H9 (cell line): ENCODE measurements around the gene PRCC. TPM values are rescaled to one million over a fixed set of nuclear protein-coding genes. Genes with fewer than 3 reads are reported as not detected.
A peak's percentile ranks its signal among the peaks of the same experiment; 100 is the strongest.

Experiments
- DNase-seq: peaks from one replicate; pipeline ENCODE4 v3.0.0-alpha.2; 2017
- H2AFZ ChIP-seq: one replicate; pipeline ENCODE4 v1.6.1; 2013; ENCODE audit warnings: mild to moderate bottlenecking, low read length, control low read depth, moderate library complexity
- H2AK5ac ChIP-seq: 2 replicates; pipeline ENCODE4 v1.6.1; 2013; ENCODE audit warnings: low read length, control low read depth, mixed read lengths; ENCODE audit not compliant: insufficient read length
- H2BK120ac ChIP-seq: one replicate; pipeline ENCODE4 v1.6.1; 2013; ENCODE audit warnings: low read depth, mild to moderate bottlenecking, low read length, control low read depth, inconsistent platforms; ENCODE audit not compliant: poor library complexity, severe bottlenecking
- H2BK12ac ChIP-seq: 2 replicates; pipeline ENCODE4 v1.6.1; 2013; ENCODE audit warnings: low read length, control low read depth, mixed read lengths, low read depth; ENCODE audit not compliant: insufficient read length
- H2BK15ac ChIP-seq: 2 replicates; pipeline ENCODE4 v1.6.1; 2013; ENCODE audit warnings: low read depth, low read length, control low read depth
- H2BK20ac ChIP-seq: one replicate; pipeline ENCODE4 v1.6.1; 2013; ENCODE audit warnings: low read depth, mild to moderate bottlenecking, low read length, control low read depth, inconsistent platforms; ENCODE audit not compliant: poor library complexity, severe bottlenecking
- H2BK5ac ChIP-seq: 2 replicates; pipeline ENCODE4 v1.6.1; 2013; ENCODE audit warnings: low read length, control low read depth, mixed read lengths; ENCODE audit not compliant: insufficient read length
- H3K14ac ChIP-seq: 2 replicates; pipeline ENCODE4 v1.6.1; 2013; ENCODE audit warnings: low read length, control low read depth; ENCODE audit not compliant: insufficient read depth
- H3K18ac ChIP-seq: 2 replicates; pipeline ENCODE4 v1.6.1; 2013; ENCODE audit warnings: low read depth, mild to moderate bottlenecking, mixed read lengths, low read length, control low read depth; ENCODE audit not compliant: insufficient read length
- H3K23ac ChIP-seq: 2 replicates; pipeline ENCODE4 v1.6.1; 2013; ENCODE audit warnings: low read length, control low read depth, mixed read lengths, low read depth; ENCODE audit not compliant: insufficient read length
- H3K23me2 ChIP-seq: 2 replicates; pipeline ENCODE4 v1.6.1; 2013; ENCODE audit warnings: low read depth, mild to moderate bottlenecking, mixed read lengths, low read length, control low read depth; ENCODE audit not compliant: insufficient read length, poor library complexity, severe bottlenecking
- H3K27ac ChIP-seq: 2 replicates; pipeline ENCODE4 v1.5.1; 2013; ENCODE audit warnings: low read length, control low read depth, mixed read lengths, low read depth; ENCODE audit not compliant: insufficient read length
- H3K27me3 ChIP-seq: 2 replicates; pipeline ENCODE4 v1.6.1; 2013; ENCODE audit warnings: low read length, control low read depth, inconsistent platforms; ENCODE audit not compliant: insufficient read depth
- H3K4ac ChIP-seq: 2 replicates; pipeline ENCODE4 v1.6.1; 2013; ENCODE audit warnings: low read depth, mild to moderate bottlenecking, control low read depth, inconsistent platforms, low read length, moderate library complexity
- H3K4me1 ChIP-seq: 2 replicates; pipeline ENCODE4 v1.6.1; 2013; ENCODE audit warnings: low read length, control low read depth, inconsistent platforms; ENCODE audit not compliant: insufficient read depth
- H3K4me2 ChIP-seq: 2 replicates; pipeline ENCODE4 v1.6.1; 2013; ENCODE audit warnings: low read length, control low read depth, mixed read lengths; ENCODE audit not compliant: insufficient read length, insufficient read depth
- H3K56ac ChIP-seq: 2 replicates; pipeline ENCODE4 v1.6.1; 2013; ENCODE audit warnings: low read depth, mild to moderate bottlenecking, mixed read lengths, low read length, control low read depth; ENCODE audit not compliant: insufficient read length
- H3K79me1 ChIP-seq: 2 replicates; pipeline ENCODE4 v1.6.1; 2013; ENCODE audit warnings: low read depth, mild to moderate bottlenecking, moderate library complexity, low read length, control low read depth, inconsistent platforms; ENCODE audit not compliant: insufficient read depth, poor library complexity, severe bottlenecking
- H3K79me2 ChIP-seq: 2 replicates; pipeline ENCODE4 v1.6.1; 2013; ENCODE audit warnings: low read length, control low read depth, inconsistent platforms; ENCODE audit not compliant: insufficient read depth
- H3K9ac ChIP-seq: 2 replicates; pipeline ENCODE4 v1.6.1; 2013; ENCODE audit warnings: low read length, control low read depth, mixed read lengths; ENCODE audit not compliant: insufficient read length; ENCODE audit errors: extremely low read depth
- H3K9me3 ChIP-seq: one replicate; pipeline ENCODE4 v1.6.1; 2013; ENCODE audit warnings: low read depth, low read length, inconsistent platforms; ENCODE audit not compliant: control insufficient read depth
- H3T11ph ChIP-seq: one replicate; pipeline ENCODE4 v1.6.1; 2013; ENCODE audit warnings: mild to moderate bottlenecking, low read length, control low read depth, inconsistent platforms
- H4K20me1 ChIP-seq: one replicate; pipeline ENCODE4 v1.6.1; 2013; ENCODE audit not compliant: control insufficient read depth, insufficient read length, insufficient read depth
- H4K5ac ChIP-seq: 2 replicates; pipeline ENCODE4 v1.6.1; 2013; ENCODE audit warnings: low read depth, mild to moderate bottlenecking, mixed read lengths, low read length, control low read depth; ENCODE audit not compliant: insufficient read length
- H4K8ac ChIP-seq: replicated peaks from 2 replicates; pipeline ENCODE4 v1.6.1; 2013; ENCODE audit warnings: low read length, control low read depth, mixed read lengths, low read depth; ENCODE audit not compliant: insufficient read length
- H4K91ac ChIP-seq: 2 replicates; pipeline ENCODE4 v1.6.1; 2013; ENCODE audit warnings: low read depth, mild to moderate bottlenecking, moderate library complexity, mixed read lengths, low read length, control low read depth; ENCODE audit not compliant: insufficient read length
- H3K27ac Mint-ChIP-seq, 3 experiments: 2 replicates in 2 of 3; 3 replicates in 1 of 3; pipeline ENCODE4 v1.8.0; 2020 to 2021; ENCODE audit warnings: mixed read lengths in 3 of 3, mild to moderate bottlenecking in 1 of 3, moderate library complexity in 1 of 3
- H3K27me3 Mint-ChIP-seq: 2 replicates; pipeline ENCODE4 v1.8.0; 2021; ENCODE audit warnings: low read depth, mild to moderate bottlenecking, moderate library complexity, mixed read lengths
- H3K36me3 Mint-ChIP-seq, 3 experiments: 2 replicates in 2 of 3; 3 replicates in 1 of 3; pipeline ENCODE4 v1.8.0; 2020 to 2021; ENCODE audit warnings: low read depth in 3 of 3, mixed read lengths in 3 of 3; ENCODE audit not compliant: insufficient read depth in 1 of 3
- H3K4me1 Mint-ChIP-seq, 2 experiments: 2 replicates each; pipeline ENCODE4 v1.8.0; 2020; ENCODE audit warnings: mixed read lengths in 2 of 2
- H3K4me3 Mint-ChIP-seq, 2 experiments: 2 replicates in 1 of 2; 3 replicates in 1 of 2; pipeline ENCODE4 v1.8.0; 2020 to 2021; ENCODE audit warnings: mild to moderate bottlenecking in 2 of 2, mixed read lengths in 2 of 2, moderate library complexity in 1 of 2
- H3K9me3 Mint-ChIP-seq, 2 experiments: 2 replicates in 1 of 2; 3 replicates in 1 of 2; pipeline ENCODE4 v1.8.0; 2020; ENCODE audit warnings: mild to moderate bottlenecking in 2 of 2, mixed read lengths in 2 of 2, moderate library complexity in 1 of 2
- WGBS: extraction: QIAGEN DNeasy Blood & Tissue Kit; methylation state at CpG from one replicate; pipeline ENCODE4 v1.1.7; 2013; ENCODE audit warnings: missing lambda C conversion rate, low lambda C conversion rate, mixed read lengths; ENCODE audit not compliant: insufficient read length; ENCODE audit errors: extremely low coverage; 5-methylcytosine and 5-hydroxymethylcytosine counted together
- total RNA-seq: library from RNA; stranded (reverse); gene quantifications from 2 replicates; pipeline ENCODE4 v1.2.1, GENCODE V29; 2021
- TF ChIP-seq, protein P1 (sequence below): fragments of 200-600 bp; sonication (generic); conservative IDR thresholded peaks from 3 replicates; pipeline ENCODE4 v1.8.0; 2021; ENCODE audit warnings: antibody characterized with exemption, mild to moderate bottlenecking

Gene PRCC
- total RNA-seq, 1 experiment from 2014 or later, result 129 TPM

- Histone ChIP-seq H3K14ac (no peak overlapping the region), H3K9me3 (no peaks in the 10 kb centered on the region), H2BK20ac (no peak overlapping the region), H3K18ac (no peak overlapping the region), H2BK12ac (no peak overlapping the region), H4K8ac (no peak overlapping the region), H3K27me3 (no peaks in the 10 kb centered on the region), H4K5ac (no peak overlapping the region), H3T11ph (no peak overlapping the region), H3K4me1 (no peaks in the 10 kb centered on the region), H3K79me2 (peaks cover 30% of the 10 kb centered on the region), H3K56ac (no peak overlapping the region), H3K23me2 (no peaks in the 10 kb centered on the region), H2BK15ac (no peak overlapping the region), H3K23ac (no peak overlapping the region), H2AK5ac (no peak overlapping the region), H3K4me2 (no peak overlapping the region), H3K79me1 (peaks cover 18% of the 10 kb centered on the region), H3K9ac (no peak overlapping the region), H4K91ac (no peak overlapping the region), H3K4ac (no peak overlapping the region), H2BK5ac (no peak overlapping the region), H4K20me1 (no peaks in the 10 kb centered on the region), H2AFZ (no peak overlapping the region), H3K27ac (no peak overlapping the region), H2BK120ac (no peak overlapping the region)
- H3K4me1 Mint-ChIP-seq, result peaks cover 6 to 14% of the 10 kb centered on the region in 2 experiments; a peak in 3 of 4 replicates
- TF ChIP-seq, protein P1, sequence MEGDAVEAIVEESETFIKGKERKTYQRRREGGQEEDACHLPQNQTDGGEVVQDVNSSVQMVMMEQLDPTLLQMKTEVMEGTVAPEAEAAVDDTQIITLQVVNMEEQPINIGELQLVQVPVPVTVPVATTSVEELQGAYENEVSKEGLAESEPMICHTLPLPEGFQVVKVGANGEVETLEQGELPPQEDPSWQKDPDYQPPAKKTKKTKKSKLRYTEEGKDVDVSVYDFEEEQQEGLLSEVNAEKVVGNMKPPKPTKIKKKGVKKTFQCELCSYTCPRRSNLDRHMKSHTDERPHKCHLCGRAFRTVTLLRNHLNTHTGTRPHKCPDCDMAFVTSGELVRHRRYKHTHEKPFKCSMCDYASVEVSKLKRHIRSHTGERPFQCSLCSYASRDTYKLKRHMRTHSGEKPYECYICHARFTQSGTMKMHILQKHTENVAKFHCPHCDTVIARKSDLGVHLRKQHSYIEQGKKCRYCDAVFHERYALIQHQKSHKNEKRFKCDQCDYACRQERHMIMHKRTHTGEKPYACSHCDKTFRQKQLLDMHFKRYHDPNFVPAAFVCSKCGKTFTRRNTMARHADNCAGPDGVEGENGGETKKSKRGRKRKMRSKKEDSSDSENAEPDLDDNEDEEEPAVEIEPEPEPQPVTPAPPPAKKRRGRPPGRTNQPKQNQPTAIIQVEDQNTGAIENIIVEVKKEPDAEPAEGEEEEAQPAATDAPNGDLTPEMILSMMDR, result no peak
- no peak overlapping the region for H3K4me3 Mint-ChIP-seq
- peak overlapping the region in 1 of 3 experiments; percentile 36; a peak in 3 of 7 replicates for H3K27ac Mint-ChIP-seq
- peaks cover 9 to 26% (median 12%) of the 10 kb centered on the region in 3 experiments; a peak in 6 of 7 replicates for H3K36me3 Mint-ChIP-seq
- no CpG with 5 or more reads among the region's 5 CpGs for WGBS
- no peaks in the 10 kb centered on the region for H3K9me3 Mint-ChIP-seq
- H3K27me3 Mint-ChIP-seq, result no peaks in the 10 kb centered on the region
- DNase-seq, result no peak
Measured at GRCh38 chr1:156775799-156776198, 8.5 kb downstream of the PRCC start.
